Stimulated activated CD8-positive, alpha-beta memory T cell treated with anti-CD3 and anti-CD28 coated beads, Interleukin-15, amount 100 ng/mL, for 48 hours (primary cell): Measurements from ENCODE around the gene KCNQ5.

Source experiments
- DNase-seq, 2 donors: peaks; one replicate each; pipeline ENCODE4 v3.0.0-alpha.2; 2020; ENCODE audit warnings: low read depth in 2 of 2

The KCNQ5 gene

GRCh38 chr6:73116330-73116729 lies 494.5 kb downstream of the KCNQ5 start:
- no peak for DNase-seq

GRCh38 chr6:73121421-73121993 lies 499.6 kb downstream of the KCNQ5 start:
- DNase-seq: no peak

- DNase-seq: no peak
Observed at GRCh38 chr6:73123632-73124329, 501.9 kb downstream of the KCNQ5 start.

GRCh38 chr6:73129653-73130443 lies 508.0 kb downstream of the KCNQ5 start:
- DNase-seq: peak; percentile 48 to 65

- no peak for DNase-seq
Observed at GRCh38 chr6:73131706-73132105, 509.8 kb downstream of the KCNQ5 start.

- DNase-seq: peak; percentile 18 to 26
Observed at GRCh38 chr6:73134588-73134987, 512.7 kb downstream of the KCNQ5 start.

GRCh38 chr6:73139681-73140383 lies 518.0 kb downstream of the KCNQ5 start:
- no peak for DNase-seq

GRCh38 chr6:73143551-73143950 lies 521.7 kb downstream of the KCNQ5 start:
- no peak for DNase-seq

GRCh38 chr6:73144516-73144915 lies 522.7 kb downstream of the KCNQ5 start:
- no peak for DNase-seq

GRCh38 chr6:73145690-73146089 lies 523.8 kb downstream of the KCNQ5 start:
- DNase-seq: no peak

GRCh38 chr6:73151732-73152131 lies 529.9 kb downstream of the KCNQ5 start:
- DNase-seq: no peak

- no peak for DNase-seq
Observed at GRCh38 chr6:73152556-73152955, 530.7 kb downstream of the KCNQ5 start.

- DNase-seq: no peak
Observed at GRCh38 chr6:73152966-73153757, 531.3 kb downstream of the KCNQ5 start.

GRCh38 chr6:73156793-73157767 lies 535.2 kb downstream of the KCNQ5 start:
- DNase-seq: no peak

GRCh38 chr6:73157870-73158269 lies 536.0 kb downstream of the KCNQ5 start:
- no peak for DNase-seq

GRCh38 chr6:73169111-73169510 lies 547.2 kb downstream of the KCNQ5 start:
- no peak for DNase-seq

- no peak for DNase-seq
Observed at GRCh38 chr6:73169633-73170032, 547.8 kb downstream of the KCNQ5 start.

GRCh38 chr6:73174646-73175045 lies 552.8 kb downstream of the KCNQ5 start:
- DNase-seq: no peak

GRCh38 chr6:73176057-73176456 lies 554.2 kb downstream of the KCNQ5 start:
- no peak for DNase-seq

GRCh38 chr6:73177221-73177944 lies 555.5 kb downstream of the KCNQ5 start:
- DNase-seq: no peak
